Choroid plexus epithelial cell (primary cell): ENCODE measurements around the gene NOS3.

Source experiments
- DNase-seq: peaks from one replicate; pipeline ENCODE4 v3.0.0-alpha.2; 2010; ENCODE audit warnings: low read depth
- H3K4me3 ChIP-seq: 2 replicates; pipeline ENCODE4 v1.5.1; 2011; ENCODE audit warnings: low read depth, mild to moderate bottlenecking, control low read depth, low read length, moderate library complexity
- CTCF ChIP-seq: conservative IDR thresholded peaks from 2 replicates; pipeline ENCODE4 v1.5.1; 2011; ENCODE audit warnings: low read depth, mild to moderate bottlenecking, control low read depth, inconsistent platforms, low read length, moderate library complexity

NOS3 gene

GRCh38 chr7:151017953-151018420 is 27.2 kb downstream of the NOS3 start:
- DNase-seq: peak; percentile 57
- TF ChIP-seq CTCF: peak; percentile 87
- H3K4me3 ChIP-seq: no peak overlapping the region

- DNase-seq: peak; percentile 44
- peak overlapping the region; percentile 26 for H3K4me3 ChIP-seq
- TF ChIP-seq CTCF: no peak
These were observed 27.8 kb downstream of the NOS3 start for GRCh38 chr7:151018421-151019129.

- no peak for DNase-seq
- TF ChIP-seq CTCF: no peak
- H3K4me3 ChIP-seq: peak overlapping the region; percentile 26
These were observed 28.3 kb downstream of the NOS3 start for GRCh38 chr7:151019130-151019447.

GRCh38 chr7:151020231-151020630 is 29.4 kb downstream of the NOS3 start:
- no peak overlapping the region for H3K4me3 ChIP-seq
- DNase-seq: no peak
- no peak for TF ChIP-seq CTCF

- no peak for TF ChIP-seq CTCF
- no peak overlapping the region for H3K4me3 ChIP-seq
- no peak for DNase-seq
These were observed 32.4 kb downstream of the NOS3 start for GRCh38 chr7:151023232-151023631.

- no peak for DNase-seq
- no peak for TF ChIP-seq CTCF
- H3K4me3 ChIP-seq: no peak within 1 kb of the TSS
These were observed 33.7 kb downstream of the NOS3 start, which contains the start of gene ATG9B for GRCh38 chr7:151024435-151025056. TSS of gene ATG9B (minus strand) at chr7:151024494. CDS start at chr7:151024423, 71 bp downstream.
